ENCODE measurements around the gene C9orf72.

Gene C9orf72

DNA sequence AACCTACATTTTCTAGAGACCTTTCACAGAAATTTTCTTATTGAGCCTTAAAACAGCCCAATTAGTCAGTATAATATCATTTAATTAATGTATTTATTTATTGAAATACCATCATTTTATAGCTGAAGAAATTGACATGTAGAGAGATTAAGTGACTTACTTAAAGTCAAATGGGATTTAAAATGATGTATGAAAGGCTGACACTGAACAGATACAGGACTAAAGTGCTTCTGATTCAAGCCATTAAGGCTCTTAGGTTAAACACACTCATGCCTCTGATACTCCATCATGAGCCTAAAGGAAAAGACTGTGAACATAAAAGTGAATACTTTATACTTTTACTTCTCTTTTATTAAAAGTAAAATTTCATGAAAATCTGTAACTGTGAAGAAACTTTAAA lies 12.8 kb downstream of the C9orf72 start:
- no peak for DNase-seq (ENCODE audit: low spot score)
- in situ Hi-C loops (cut with MboI; ENCODE audit: low pct_unique_long_range_greater_than_20kb, low sequenced_read_pairs, unreplicated experiment) = no loop called here
- TF ChIP-seq CTCF (IDR thresholded peaks at IDR 0.05; ENCODE audit: extremely low read depth, insufficient read depth, missing control alignments) = no peak

DNA sequence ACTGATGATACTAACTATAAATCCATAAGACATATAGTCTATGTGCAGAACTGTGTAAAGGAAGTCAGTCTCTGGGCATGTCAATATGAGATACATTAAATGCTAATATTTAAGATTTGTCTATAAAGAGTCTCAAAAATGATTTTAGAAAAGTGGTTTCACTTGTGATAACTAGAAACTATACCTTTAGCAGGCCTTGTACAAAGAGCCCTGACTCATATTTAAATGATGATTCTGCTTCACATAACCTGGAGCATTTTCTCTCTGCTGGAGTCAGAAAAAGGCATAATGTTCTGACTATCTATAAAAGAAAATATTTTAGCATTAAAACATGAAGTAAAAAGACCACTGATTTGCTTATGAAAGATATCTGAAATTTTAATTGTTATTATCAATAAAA lies 15.0 kb downstream of the C9orf72 start:
- no peak for TF ChIP-seq CTCF (IDR thresholded peaks at IDR 0.05; ENCODE audit: extremely low read depth, insufficient read depth, missing control alignments)
- no peak for DNase-seq (ENCODE audit: low spot score)
- in situ Hi-C loops (cut with MboI; ENCODE audit: low pct_unique_long_range_greater_than_20kb, low sequenced_read_pairs, unreplicated experiment) = no loop called here

GRCh38 chr9:27556470-27556869 lies 16.8 kb downstream of the C9orf72 start:
- no peak for TF ChIP-seq CTCF (IDR thresholded peaks at IDR 0.05; ENCODE audit: extremely low read depth, insufficient read depth, missing control alignments)
- in situ Hi-C loops (cut with MboI; ENCODE audit: low pct_unique_long_range_greater_than_20kb, low sequenced_read_pairs, unreplicated experiment) = no loop called here
- DNase-seq (ENCODE audit: low spot score) = no peak

- no peak for TF ChIP-seq CTCF (IDR thresholded peaks at IDR 0.05; ENCODE audit: extremely low read depth, insufficient read depth, missing control alignments)
- in situ Hi-C loops (cut with MboI; ENCODE audit: low pct_unique_long_range_greater_than_20kb, low sequenced_read_pairs, unreplicated experiment) = no loop called here
These were observed 18.6 kb downstream of the C9orf72 start for GRCh38 chr9:27554712-27555111.

GRCh38 chr9:27549196-27549755 lies 24.0 kb downstream of the C9orf72 start:
- in situ Hi-C loops (cut with MboI; ENCODE audit: low pct_unique_long_range_greater_than_20kb, low sequenced_read_pairs, unreplicated experiment) = no loop called here
- no peak for DNase-seq (ENCODE audit: low spot score)
- no peak for TF ChIP-seq CTCF (IDR thresholded peaks at IDR 0.05; ENCODE audit: extremely low read depth, insufficient read depth, missing control alignments)

More at GRCh38 chr9:27554712-27555111, 18.6 kb downstream of the C9orf72 start:
- DNase-seq (ENCODE audit: low spot score) = no peak

GRCh38 chr9:27548055-27548741 lies 25.1 kb downstream of the C9orf72 start:
- in situ Hi-C loops (cut with MboI; ENCODE audit: low pct_unique_long_range_greater_than_20kb, low sequenced_read_pairs, unreplicated experiment) = no loop called here
- no peak for DNase-seq (ENCODE audit: low spot score)
- peak; percentile 54 for TF ChIP-seq CTCF (IDR thresholded peaks at IDR 0.05; ENCODE audit: extremely low read depth, insufficient read depth, missing control alignments)

All from GM13977 (cell line).